Keratinocyte (primary cell): Measurements from ENCODE around the gene EXT2.

Source experiments
- CTCF ChIP-seq, 3 experiments: IDR thresholded peaks in 1 of 3; conservative IDR thresholded peaks in 1 of 3; optimal IDR thresholded peaks in 1 of 3; 2 replicates in 2 of 3; 3 replicates in 1 of 3; pipeline versions ENCODE3 to v1.5.1; 2011; ENCODE audit warnings: low read length in 3 of 3, mild to moderate bottlenecking in 3 of 3, moderate library complexity in 2 of 3, control low read depth in 1 of 3, inconsistent platforms in 1 of 3; ENCODE audit not compliant: insufficient read depth in 2 of 3; ENCODE audit errors: extremely low read depth in 1 of 3
- EZH2 ChIP-seq: IDR thresholded peaks from one replicate; pipeline ENCODE4 v1.6.1; 2012; ENCODE audit warnings: inconsistent platforms, mild to moderate bottlenecking, low read length, moderate library complexity

- TF ChIP-seq CTCF (optimal IDR thresholded peaks at IDR 0.05 in 1 of 3, IDR thresholded peaks at IDR 0.05 in 1 of 3, conservative IDR thresholded peaks at IDR 0.05 in 1 of 3; ENCODE audit: extremely low read depth in 1 of 3, insufficient read depth in 2 of 3, low read length in 3 of 3), result peak; percentile 51 to 65 (median 59)
- no peak for TF ChIP-seq EZH2
Observed at GRCh38 chr11:44133335-44133946, 38.0 kb downstream of the EXT2 start.
